Testis (tissue), 2 donors: ENCODE data around the gene COL6A5.

Experiments
- CTCF ChIP-seq, 3 experiments: fragments of 450-650 bp in 2 of 3; fragments of 200-600 bp in 1 of 3; sonication (generic) in 1 of 3; IDR thresholded peaks; one replicate each; pipeline ENCODE4 v1.5.1; 2016 to 2019; ENCODE audit warnings: antibody characterized with exemption in 3 of 3, mild to moderate bottlenecking in 2 of 3, moderate library complexity in 1 of 3
- POLR2A ChIP-seq: fragments of 450-650 bp; IDR thresholded peaks from one replicate; pipeline ENCODE4 v1.6.1; 2017; ENCODE audit warnings: antibody characterized with exemption, mild to moderate bottlenecking, moderate library complexity

GRCh38 chr3:130516645-130517512 lies 171.4 kb downstream of the COL6A5 start, which contains the start of gene COL6A6:
- TF ChIP-seq CTCF (IDR thresholded peaks at IDR 0.05) (no peak), POLR2A (no peak)
